K562 (cell line): Measurements from ENCODE around the gene BTBD17. TPM values are rescaled to one million over a fixed set of nuclear protein-coding genes. Genes with fewer than 3 reads are reported as not detected.

Experiments used
- ATF6 ChIP-seq: sonication (generic); formaldehyde crosslinking; IDR thresholded peaks from 2 replicates; pipeline ENCODE4 v1.4.0; 2020; ENCODE audit warnings: mild to moderate bottlenecking, missing genetic modification reagents
- BMI1 ChIP-seq: fragments of 150-350 bp; IDR thresholded peaks from 2 replicates; pipeline ENCODE4 v1.6.1; 2014; ENCODE audit warnings: low read length
- CBX8 ChIP-seq: fragments of 200-600 bp; sonication (generic); IDR thresholded peaks from 2 replicates; pipeline ENCODE4 v1.6.1; 2012; ENCODE audit warnings: borderline replicate concordance, mixed run types, low read depth, mild to moderate bottlenecking, moderate library complexity, mixed read lengths, low read length, control low read depth, inconsistent platforms; ENCODE audit not compliant: poor library complexity, severe bottlenecking; ENCODE audit errors: extremely low read depth
- COPS2 ChIP-seq: fragments of 450-650 bp; conservative IDR thresholded peaks from 2 replicates; pipeline ENCODE4 v1.6.1; 2016; ENCODE audit warnings: mild to moderate bottlenecking, moderate library complexity
- ESRRA ChIP-seq: fragments of 450-650 bp; IDR thresholded peaks from 2 replicates; pipeline ENCODE4 v1.6.1; 2014; ENCODE audit warnings: low read depth, mild to moderate bottlenecking, moderate library complexity, borderline replicate concordance
- ETV1 ChIP-seq: fragments of 450-650 bp; conservative IDR thresholded peaks from 2 replicates; pipeline ENCODE4 v1.6.1; 2016; ENCODE audit warnings: missing genetic modification characterization, control low read depth, low read depth, missing compliant biosample characterization
- FOXJ2 ChIP-seq: fragments of 200-800 bp; sonication (Bioruptor generic); IDR thresholded peaks from 2 replicates; pipeline ENCODE4 v1.6.1; 2016; ENCODE audit warnings: missing genetic modification characterization, missing compliant biosample characterization
- MAX ChIP-seq: sonication (generic); formaldehyde crosslinking; IDR thresholded peaks from 2 replicates; pipeline ENCODE4 v1.9.0; 2022; ENCODE audit warnings: mild to moderate bottlenecking, missing genetic modification reagents
- MCM2 ChIP-seq: fragments of 450-650 bp; IDR thresholded peaks from 2 replicates; pipeline ENCODE4 v1.6.1; 2017; ENCODE audit warnings: low read depth, mild to moderate bottlenecking
- PHF21A ChIP-seq: fragments of 450-650 bp; IDR thresholded peaks from 2 replicates; pipeline ENCODE4 v1.6.1; 2017; ENCODE audit warnings: low read depth, borderline replicate concordance
- PRDM10 ChIP-seq: fragments of 450-650 bp; IDR thresholded peaks from 2 replicates; pipeline ENCODE4 v1.6.1; 2018; ENCODE audit not compliant: partially characterized antibody
- SPI1 ChIP-seq: IDR thresholded peaks from 2 replicates; pipeline ENCODE4 v1.6.1; 2011; ENCODE audit warnings: low read depth, low read length, control low read depth, borderline replicate concordance
- SRSF9 ChIP-seq: fragments of 200-400 bp; formaldehyde crosslinking; IDR thresholded peaks from 2 replicates; pipeline ENCODE4 v1.6.1; 2017; ENCODE audit warnings: low read depth, low read length, borderline replicate concordance
- TARDBP ChIP-seq: fragments of 450-650 bp; IDR thresholded peaks from 2 replicates; pipeline ENCODE4 v1.6.1; 2016
- UBTF ChIP-seq, 2 experiments: IDR thresholded peaks; 2 replicates each; pipeline ENCODE4 v1.6.1; 2012; ENCODE audit warnings: improper control_type of control experiment in 2 of 2, low read depth in 2 of 2, low read length in 2 of 2, borderline replicate concordance in 1 of 2
- ZNF121 ChIP-seq: sonication (generic); formaldehyde crosslinking; conservative IDR thresholded peaks from 2 replicates; pipeline ENCODE4 v1.8.0; 2022; ENCODE audit warnings: missing genetic modification reagents
- ZNF217 ChIP-seq: sonication (generic); formaldehyde crosslinking; IDR thresholded peaks from 2 replicates; pipeline ENCODE4 v1.8.0; 2022; ENCODE audit warnings: mild to moderate bottlenecking, missing genetic modification reagents
- ZNF445 ChIP-seq: fragments of 250-450 bp; sonication (Bioruptor Pico); IDR thresholded peaks from 2 replicates; pipeline ENCODE4 v1.4.0; 2020; ENCODE audit warnings: low read depth, mild to moderate bottlenecking, moderate library complexity
- ZNF589 ChIP-seq: fragments of 200-800 bp; sonication (Bioruptor generic); IDR thresholded peaks from 2 replicates; pipeline ENCODE4 v1.6.1; 2016; ENCODE audit warnings: low read depth, missing genetic modification characterization, missing compliant biosample characterization
- ZNF785 ChIP-seq: fragments of 250-450 bp; sonication (Bioruptor Pico); IDR thresholded peaks from 2 replicates; pipeline ENCODE4 v1.4.0; 2020; ENCODE audit warnings: mild to moderate bottlenecking
- polyA plus RNA-seq, 8 experiments: library from polyadenylated mRNA; depleted of rRNA in 4 of 8; stranded (reverse) in 5 of 8; unstranded in 3 of 8; fragments of >200 nt; fragmentation: Nextera tagmentation in 2 of 8; fragmentation: Illumina TruSeq in 1 of 8; extraction: Ambion mirVana in 2 of 8; extraction: Trizol in 1 of 8; gene quantifications; 2 replicates each; pipeline versions ENCODE4 v1.2.1 to v1.2.3, GENCODE V29; 2011 to 2014; ENCODE audit warnings: inconsistent platforms in 1 of 8, missing spikeins in 1 of 8
- total RNA-seq, 7 experiments: library from RNA; depleted of rRNA in 6 of 7; stranded (reverse); fragments of >200 nt in 6 of 7; fragmentation: Illumina TruSeq in 2 of 7; extraction: Trizol in 2 of 7; gene quantifications; 2 replicates each; pipeline versions ENCODE4 v1.2.1 to v1.2.3, GENCODE V29; 2011 to 2021; ENCODE audit warnings: low replicate concordance in 1 of 7

The BTBD17 gene
- total and polyA plus RNA-seq, 9 of the 15 experiments (the other 6 are each of a cell fraction or from before 2014, with no cell fraction given), result not detected

- TF ChIP-seq UBTF (IDR thresholded peaks at IDR 0.05; ENCODE audit: borderline replicate concordance in 1 of 2, low read depth in 2 of 2, low read length in 2 of 2), result no peak
- TF ChIP-seq SPI1, result 0 out of 2 replicates have a peak, but pooled peaks have one; percentile 25
- peak; percentile 68; the same call in 1 of the 2 replicates for TF ChIP-seq MAX (CRISPR knock-in tag)
- no peak for TF ChIP-seq PHF21A
- peak; percentile 11 for TF ChIP-seq PRDM10
- no peak for TF ChIP-seq ZNF445 (CRISPR knock-in tag)
- TF ChIP-seq ZNF217 (CRISPR knock-in tag), result no peak
- TF ChIP-seq COPS2, result no peak
- TF ChIP-seq ZNF589, result peak; percentile 65; the same call in 1 of the 2 replicates
- TF ChIP-seq ZNF785, result no peak
- no peak for TF ChIP-seq ATF6 (CRISPR knock-in tag)
- no peak for TF ChIP-seq ESRRA
- no peak for TF ChIP-seq SRSF9
- no peak for TF ChIP-seq CBX8
- TF ChIP-seq TARDBP, result no peak
- TF ChIP-seq FOXJ2 (tag), result no peak
- no peak for TF ChIP-seq MCM2
- no peak for TF ChIP-seq BMI1
- no peak for TF ChIP-seq ZNF121 (CRISPR knock-in tag)
- no peak for TF ChIP-seq ETV1 (tag)
These were observed 28.8 kb downstream of the BTBD17 start (continued) for GRCh38 chr17:74332763-74333283.
